HL-60/S4 (cell line): ENCODE results near the gene CA11.

Experiments
- in situ Hi-C: fragments of 300-500 bp; cut with MboI; formaldehyde crosslinking; loops from 2 replicates; pipeline ENCODE4 v1.14.3; 2022; ENCODE audit warnings: low sequenced_read_pairs

Gene CA11

GRCh38 chr19:48616041-48616436 lies 29.9 kb downstream of the CA11 start:
- in situ Hi-C loops: no loop called here

GRCh38 chr19:48615231-48616040 lies 30.6 kb downstream of the CA11 start:
- in situ Hi-C loops: no loop called here

- in situ Hi-C loops: no loop called here
Measured at GRCh38 chr19:48614436-48615230, 31.4 kb downstream of the CA11 start, which contains the start of gene FAM83E. TSS of gene FAM83E (minus strand) at chr19:48615076. CDS start at chr19:48613372, 1,704 bp downstream.

- in situ Hi-C loops: no loop called here
Measured at GRCh38 chr19:48613852-48614435, 32.0 kb downstream of the CA11 start.

GRCh38 chr19:48613024-48613851 lies 32.7 kb downstream of the CA11 start:
- in situ Hi-C loops: no loop called here

GRCh38 chr19:48611872-48612271 lies 34.1 kb downstream of the CA11 start:
- in situ Hi-C loops: no loop called here

- in situ Hi-C loops: no loop called here
Measured at GRCh38 chr19:48609571-48610108, 36.3 kb downstream of the CA11 start.

GRCh38 chr19:48608798-48609263 lies 37.2 kb downstream of the CA11 start:
- in situ Hi-C loops: no loop called here

- in situ Hi-C loops: no loop called here
Measured at GRCh38 chr19:48607359-48607755, 38.6 kb downstream of the CA11 start.

- in situ Hi-C loops: no loop called here
Measured at GRCh38 chr19:48606463-48607358, 39.3 kb downstream of the CA11 start, which contains the start of gene SPACA4. TSS of gene SPACA4 (plus strand) at chr19:48606742. CDS start at chr19:48606979, 237 bp downstream.

GRCh38 chr19:48603850-48604249 lies 42.1 kb downstream of the CA11 start:
- in situ Hi-C loops: no loop called here

GRCh38 chr19:48603449-48603848 lies 42.5 kb downstream of the CA11 start:
- in situ Hi-C loops: no loop called here

GRCh38 chr19:48603001-48603400 lies 43.0 kb downstream of the CA11 start:
- in situ Hi-C loops: no loop called here

GRCh38 chr19:48600679-48601417 lies 45.1 kb downstream of the CA11 start:
- in situ Hi-C loops: no loop called here

GRCh38 chr19:48598996-48599700 lies 46.8 kb downstream of the CA11 start:
- in situ Hi-C loops: loop anchor here (25.0 kb wide), 1 partner anchor 612 kb away; the partner anchor contains the start of genes BSPH1 and ELSPBP1

- in situ Hi-C loops: loop anchor here (25.0 kb wide), 1 partner anchor 610 kb away; the partner anchor contains the start of genes BSPH1 and ELSPBP1
Measured at GRCh38 chr19:48596679-48597465, 49.1 kb downstream of the CA11 start.

- in situ Hi-C loops: loop anchor here (25.0 kb wide), 1 partner anchor 609 kb away; the partner anchor contains the start of genes BSPH1 and ELSPBP1
Measured at GRCh38 chr19:48596237-48596636, 49.8 kb downstream of the CA11 start.
